ENCODE data around the gene GHRHR. TPM values are rescaled to one million over a fixed set of nuclear protein-coding genes. Genes with fewer than 3 reads are reported as not detected.
A peak's percentile ranks its signal among the peaks of the same experiment; 100 is the strongest.

The GHRHR gene
- total RNA-seq, 4 donors from 2014 or later: not detected

DNA sequence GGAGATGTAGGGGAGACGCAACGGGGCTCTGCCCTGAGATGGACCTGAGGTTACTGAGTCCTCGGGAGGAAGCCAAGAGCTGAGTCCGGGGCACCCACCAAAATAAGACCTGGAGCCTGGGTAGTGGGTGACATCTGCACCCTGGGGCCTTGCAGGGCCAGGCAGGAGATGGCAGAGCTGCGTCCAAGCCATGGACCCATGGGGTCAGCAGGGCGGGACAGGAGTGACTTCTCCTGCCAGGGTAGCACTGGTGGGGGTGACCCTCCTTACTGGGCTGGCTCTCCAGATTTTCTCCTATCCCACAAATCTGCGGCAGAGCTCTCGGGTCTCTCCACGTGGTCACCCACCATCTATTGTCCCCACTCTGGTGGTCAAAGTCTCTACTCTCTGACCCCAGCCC lies 2.1 kb downstream of the GHRHR start:
- DNase-seq (ENCODE audit: extremely low spot score): peak; percentile 85
- H3K4me3 ChIP-seq: no peak overlapping the region
- no peaks in the 10 kb centered on the region for H3K4me1 ChIP-seq
- H3K27ac ChIP-seq (replicated peaks in 1 of 4): no peak overlapping the region
- TF ChIP-seq POLR2A (IDR thresholded peaks at IDR 0.05; ENCODE audit: low read depth): no peak
- TF ChIP-seq CTCF (IDR thresholded peaks at IDR 0.05): no peak
- TF ChIP-seq EP300 (IDR thresholded peaks at IDR 0.05): no peak
- TF ChIP-seq POLR2AphosphoS5 (IDR thresholded peaks at IDR 0.05): no peak
- WGBS: 90% methylated on average over 9 of the region's 9 CpGs
- peaks cover 0 to 3% (median 0%) of the 10 kb centered on the region in 4 donors for H3K27me3 ChIP-seq
- intact Hi-C loops (cut with DNase I): no loop called here
- no peaks in the 10 kb centered on the region for H3K9me3 ChIP-seq
- no peaks in the 10 kb centered on the region for H3K36me3 ChIP-seq

DNA sequence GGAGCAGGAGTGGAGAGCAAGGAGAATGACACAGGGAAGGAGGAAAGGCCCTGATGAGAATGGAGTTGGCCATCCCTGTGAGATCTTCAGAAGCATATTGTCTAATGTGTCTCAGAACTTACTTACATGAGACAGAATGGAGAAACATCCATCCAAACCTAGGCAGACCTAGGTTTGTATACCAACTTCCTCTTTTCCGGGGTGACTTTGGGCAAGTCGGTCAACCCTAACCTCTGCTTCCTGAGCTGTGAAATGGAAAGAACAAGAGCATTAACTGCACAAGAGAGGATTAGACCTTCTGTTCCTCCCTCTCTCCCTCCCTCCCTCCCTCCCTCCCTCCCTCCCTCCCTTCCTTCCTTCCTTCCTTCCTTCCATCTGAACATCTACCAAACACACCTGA lies 4.5 kb downstream of the GHRHR start:
- TF ChIP-seq EP300 (IDR thresholded peaks at IDR 0.05) (no peak), POLR2A (IDR thresholded peaks at IDR 0.05; ENCODE audit: low read depth) (no peak), POLR2AphosphoS5 (IDR thresholded peaks at IDR 0.05) (no peak), CTCF (IDR thresholded peaks at IDR 0.05) (no peak)
- H3K4me1 ChIP-seq: no peaks in the 10 kb centered on the region
- H3K36me3 ChIP-seq: no peaks in the 10 kb centered on the region
- no peak for DNase-seq (ENCODE audit: extremely low spot score)
- no peak overlapping the region for H3K27ac ChIP-seq (replicated peaks in 1 of 4)
- peaks cover 0 to 10% (median 0%) of the 10 kb centered on the region in 4 donors for H3K27me3 ChIP-seq
- no peaks in the 10 kb centered on the region for H3K9me3 ChIP-seq
- H3K4me3 ChIP-seq: no peak overlapping the region
- 82% methylated on average over 2 of the region's 2 CpGs for WGBS
- intact Hi-C loops (cut with DNase I): no loop called here

GRCh38 chr7:30968747-30969603 lies 5.2 kb downstream of the GHRHR start:
- no peak for TF ChIP-seq POLR2AphosphoS5 (IDR thresholded peaks at IDR 0.05)
- no peak for TF ChIP-seq EP300 (IDR thresholded peaks at IDR 0.05)
- no peak for TF ChIP-seq CTCF (IDR thresholded peaks at IDR 0.05)
- TF ChIP-seq POLR2A (IDR thresholded peaks at IDR 0.05; ENCODE audit: low read depth): no peak
- intact Hi-C loops (cut with DNase I): no loop called here
- Histone ChIP-seq H3K9me3 (no peaks in the 10 kb centered on the region), H3K36me3 (no peaks in the 10 kb centered on the region), H3K27me3 (peaks cover 0 to 10% (median 0%) of the 10 kb centered on the region in 4 donors), H3K4me3 (no peak overlapping the region), H3K27ac (replicated peaks in 1 of 4) (no peak overlapping the region), H3K4me1 (no peaks in the 10 kb centered on the region)
- 93% methylated on average over 2 of the region's 7 CpGs for WGBS
- DNase-seq (ENCODE audit: extremely low spot score): peak; percentile 89

DNA sequence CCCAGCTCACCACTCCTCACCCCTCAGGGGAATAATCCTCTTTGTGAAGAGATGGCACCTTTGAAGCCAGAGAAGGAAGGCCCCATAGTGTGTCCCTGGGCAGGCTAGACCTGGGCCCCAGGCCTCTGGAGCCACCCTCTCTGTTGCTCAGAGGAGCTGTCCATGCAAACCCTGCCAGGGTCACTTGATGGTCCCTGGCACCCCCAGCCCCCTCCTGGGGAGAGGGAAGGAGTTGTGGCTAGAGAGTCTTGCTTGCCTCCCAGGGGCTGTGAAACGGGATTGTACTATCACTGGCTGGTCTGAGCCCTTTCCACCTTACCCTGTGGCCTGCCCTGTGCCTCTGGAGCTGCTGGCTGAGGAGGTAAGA lies 5.8 kb downstream of the GHRHR start:
- peak; percentile 77 for DNase-seq (ENCODE audit: extremely low spot score)
- TF ChIP-seq EP300 (IDR thresholded peaks at IDR 0.05) (no peak), CTCF (IDR thresholded peaks at IDR 0.05) (no peak), POLR2A (IDR thresholded peaks at IDR 0.05; ENCODE audit: low read depth) (no peak), POLR2AphosphoS5 (IDR thresholded peaks at IDR 0.05) (no peak)
- Histone ChIP-seq H3K27me3 (peaks cover 0 to 10% (median 0%) of the 10 kb centered on the region in 4 donors), H3K27ac (replicated peaks in 1 of 4) (no peak overlapping the region), H3K36me3 (no peaks in the 10 kb centered on the region), H3K9me3 (no peaks in the 10 kb centered on the region), H3K4me1 (peaks cover 0 to 3% (median 1%) of the 10 kb centered on the region in 4 donors), H3K4me3 (no peak overlapping the region)
- 80% methylated on average over 1 of the region's 1 CpG for WGBS
- intact Hi-C loops (cut with DNase I): no loop called here

Data from esophagus muscularis mucosa (tissue), 4 donors.